Liver (tissue), 10 donors: Measurements from ENCODE around the gene ANKRD53. TPM values are rescaled to one million over a fixed set of nuclear protein-coding genes. Genes with fewer than 3 reads are reported as not detected.
"Not testable (repeated sequence)": the region's sequence is repeated elsewhere in the genome, so short reads cannot be mapped to it uniquely, and the experiment has no call there.

Experiments used
- DNase-seq: peaks from one replicate; pipeline ENCODE4 v3.0.0-alpha.2; 2017; ENCODE audit warnings: low spot score
- H3K27ac ChIP-seq, 2 donors: one replicate each; pipeline ENCODE4 v1.7.0; 2013; ENCODE audit warnings: inconsistent platforms in 2 of 2, low read length in 2 of 2, control low read depth in 1 of 2, low read depth in 1 of 2, mild to moderate bottlenecking in 1 of 2
- H3K27me3 ChIP-seq, 4 donors: one replicate each; pipeline versions ENCODE4 v1.6.1 to v1.7.0; 2013; ENCODE audit warnings: low read length in 3 of 4, inconsistent platforms in 1 of 4, mild to moderate bottlenecking in 1 of 4, moderate library complexity in 1 of 4; ENCODE audit not compliant: control insufficient read depth in 4 of 4, insufficient read depth in 4 of 4
- H3K36me3 ChIP-seq, 4 donors: one replicate each; pipeline versions ENCODE4 v1.6.1 to v1.7.0; 2013; ENCODE audit warnings: low read length in 3 of 4, mild to moderate bottlenecking in 3 of 4, low read depth in 1 of 4, moderate library complexity in 1 of 4; ENCODE audit not compliant: control insufficient read depth in 4 of 4, insufficient read depth in 3 of 4
- H3K4me1 ChIP-seq, 4 donors: one replicate each; pipeline versions ENCODE4 v1.6.1 to v1.7.0; 2013; ENCODE audit warnings: low read length in 3 of 4, mild to moderate bottlenecking in 3 of 4, moderate library complexity in 1 of 4; ENCODE audit not compliant: control insufficient read depth in 4 of 4, insufficient read depth in 4 of 4
- H3K4me3 ChIP-seq, 3 donors: one replicate each; pipeline versions ENCODE4 v1.6.1 to v1.7.0; 2013; ENCODE audit warnings: low read length in 3 of 3, control low read depth in 1 of 3, low read depth in 1 of 3, mild to moderate bottlenecking in 1 of 3
- H3K9ac ChIP-seq, 2 donors: one replicate each; pipeline ENCODE4 v1.7.0; 2013; ENCODE audit warnings: low read length in 2 of 2, mild to moderate bottlenecking in 2 of 2, moderate library complexity in 2 of 2, control low read depth in 1 of 2, low read depth in 1 of 2
- H3K9me3 ChIP-seq, 4 donors: one replicate each; pipeline versions ENCODE4 v1.6.1 to v1.7.0; 2013; ENCODE audit warnings: low read length in 3 of 4; ENCODE audit not compliant: control insufficient read depth in 4 of 4
- RAD21 ChIP-seq, 2 donors: IDR thresholded peaks; 2 replicates each; pipeline ENCODE4 v1.6.1; 2016; ENCODE audit warnings: antibody characterized with exemption in 2 of 2, mild to moderate bottlenecking in 2 of 2
- WGBS: extraction: QIAGEN DNeasy Blood & Tissue Kit; methylation state at CpG from one replicate; pipeline ENCODE4 v1.1.7; 2013; 5-methylcytosine and 5-hydroxymethylcytosine counted together
- polyA plus RNA-seq, 2 donors: library from polyadenylated mRNA; stranded (reverse) in 1 of 2; unstranded in 1 of 2; fragments of 200-250 nt in 1 of 2; fragments of >200 nt in 1 of 2; fragmentation: Nextera tagmentation in 1 of 2; extraction: Ambion mirVana in 1 of 2; gene quantifications; one replicate each; pipeline versions ENCODE4 v1.2.1 to v1.2.3, GENCODE V29; 2013 to 2015
- small RNA-seq: library from RNA; depleted of rRNA; stranded (forward); fragments of <200 nt; gene quantifications from one replicate; pipeline ENCODE3, GENCODE V24; 2014
- total RNA-seq, 2 donors: library from RNA; depleted of rRNA; stranded (reverse); fragments of >200 nt; gene quantifications; one replicate each; pipeline ENCODE4 v1.2.3, GENCODE V29; 2014
- donor health status: healthy.
- donor health status: healthy.
- donor health status: healthy.
- donor health status: healthy.
- donor health status: healthy.

ANKRD53 gene
- total and polyA plus RNA-seq, 4 donors: 0.29 to 0.50 (median 0.39) TPM

DNA sequence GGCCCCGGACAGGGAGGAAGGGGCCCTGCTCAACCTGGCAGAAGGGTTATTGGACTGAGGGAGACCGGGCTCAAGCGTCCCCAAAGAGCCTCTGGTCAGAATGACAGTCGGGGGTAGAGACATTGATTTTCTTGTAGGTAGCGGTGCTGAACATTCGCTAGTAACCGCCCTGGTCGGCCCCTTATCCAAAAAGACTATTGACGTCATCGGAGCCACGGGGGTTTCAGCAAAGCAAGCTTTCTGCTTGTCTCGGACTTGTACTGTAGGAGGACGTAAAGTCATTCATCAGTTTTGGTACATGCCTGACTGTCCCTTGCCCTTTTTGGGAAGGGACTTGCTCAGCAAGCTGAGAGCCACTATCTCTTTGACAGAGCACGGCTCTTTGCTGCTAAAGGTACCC, 43.0 kb downstream of the ANKRD53 start:
- not testable (repeated sequence) for H3K4me1 ChIP-seq
- WGBS: 71% methylated on average over 14 of the region's 14 CpGs

GRCh38 chr2:71023553-71024243, 45.3 kb downstream of the ANKRD53 start:
- TF ChIP-seq RAD21 (IDR thresholded peaks at IDR 0.05): peak; percentile 20 to 31
- H3K4me1 ChIP-seq, H3K27me3 ChIP-seq, H3K36me3 ChIP-seq, H3K27ac ChIP-seq, H3K4me3 ChIP-seq, H3K9ac ChIP-seq, DNase-seq, H3K9me3 ChIP-seq: not testable (repeated sequence)
- 66% methylated on average over 15 of the region's 15 CpGs for WGBS

More for the DNA sequence above, 43.0 kb downstream of the ANKRD53 start:
- H3K9ac ChIP-seq, H3K27me3 ChIP-seq, DNase-seq, H3K27ac ChIP-seq, H3K9me3 ChIP-seq, H3K36me3 ChIP-seq, H3K4me3 ChIP-seq: not testable (repeated sequence)

Small RNA genes within 50 kb of the gene (small RNA-seq; reads per million reads assigned to genes)
- gene RN7SL160P: not detected

Other genes with a start within 250 kb of the ANKRD53 start
- gene ADD2, start 210.4 kb upstream of the ANKRD53 start, total RNA-seq: 100 to 1,000 TPM in 1 of 2 donors, under 1 TPM in 1; 0.08 to 156 TPM
- gene ADD2, start 210.4 kb upstream of the ANKRD53 start, polyA plus RNA-seq: under 1 TPM in 1 of 2 donors, not detected in 1; 0.16 TPM
- not detected for gene FIGLA, start 188.0 kb upstream of the ANKRD53 start, total RNA-seq
- not detected for gene FIGLA, start 188.0 kb upstream of the ANKRD53 start, polyA plus RNA-seq
- under 1 TPM; 0.19 to 0.25 TPM for gene CLEC4F, start 158.0 kb upstream of the ANKRD53 start, total RNA-seq
- under 1 TPM in 1 of 2 donors, not detected in 1; 0.03 TPM for gene CLEC4F, start 158.0 kb upstream of the ANKRD53 start, polyA plus RNA-seq
- not detected for gene CD207, start 142.8 kb upstream of the ANKRD53 start, total RNA-seq
- not detected for gene CD207, start 142.8 kb upstream of the ANKRD53 start, polyA plus RNA-seq
- not detected for gene VAX2, start 78.1 kb upstream of the ANKRD53 start, total RNA-seq
- gene VAX2, start 78.1 kb upstream of the ANKRD53 start, polyA plus RNA-seq: under 1 TPM in 1 of 2 donors, not detected in 1; 0.05 TPM
- not detected for gene ATP6V1B1, start 42.7 kb upstream of the ANKRD53 start, total RNA-seq
- not detected for gene ATP6V1B1, start 42.7 kb upstream of the ANKRD53 start, polyA plus RNA-seq
- 10 to 100 TPM; 15.0 to 54.8 TPM for gene TEX261, start 16.2 kb downstream of the ANKRD53 start, total RNA-seq
- 10 to 100 TPM; 14.2 to 33.8 TPM for gene TEX261, start 16.2 kb downstream of the ANKRD53 start, polyA plus RNA-seq
- 10 to 100 TPM; 21.8 to 31.5 TPM for gene NAGK, start 90.0 kb downstream of the ANKRD53 start, total RNA-seq
- 10 to 100 TPM; 22.8 to 41.0 TPM for gene NAGK, start 90.0 kb downstream of the ANKRD53 start, polyA plus RNA-seq
- 10 to 100 TPM; 13.1 to 24.1 TPM for gene MCEE, start 151.6 kb downstream of the ANKRD53 start, total RNA-seq
- 10 to 100 TPM; 23.7 to 57.6 TPM for gene MCEE, start 151.6 kb downstream of the ANKRD53 start, polyA plus RNA-seq
- 10 to 100 TPM in 1 of 2 donors, 1 to 10 TPM in 1; 8.7 to 13.1 TPM for gene MPHOSPH10, start 152.0 kb downstream of the ANKRD53 start, total RNA-seq
- 10 to 100 TPM in 1 of 2 donors, 1 to 10 TPM in 1; 9.5 to 13.6 TPM for gene MPHOSPH10, start 152.0 kb downstream of the ANKRD53 start, polyA plus RNA-seq
- gene PAIP2B, start 248.5 kb downstream of the ANKRD53 start, total RNA-seq: 10 to 100 TPM; 10.9 to 28.6 TPM
- gene PAIP2B, start 248.5 kb downstream of the ANKRD53 start, polyA plus RNA-seq: 10 to 100 TPM in 1 of 2 donors, 1 to 10 TPM in 1; 4.8 to 10.2 TPM